ENCODE measurements around the gene MANF.
"Not testable (repeated sequence)": the region's sequence is repeated elsewhere in the genome, so short reads cannot be mapped to it uniquely, and the experiment has no call there.

Gene MANF

DNA sequence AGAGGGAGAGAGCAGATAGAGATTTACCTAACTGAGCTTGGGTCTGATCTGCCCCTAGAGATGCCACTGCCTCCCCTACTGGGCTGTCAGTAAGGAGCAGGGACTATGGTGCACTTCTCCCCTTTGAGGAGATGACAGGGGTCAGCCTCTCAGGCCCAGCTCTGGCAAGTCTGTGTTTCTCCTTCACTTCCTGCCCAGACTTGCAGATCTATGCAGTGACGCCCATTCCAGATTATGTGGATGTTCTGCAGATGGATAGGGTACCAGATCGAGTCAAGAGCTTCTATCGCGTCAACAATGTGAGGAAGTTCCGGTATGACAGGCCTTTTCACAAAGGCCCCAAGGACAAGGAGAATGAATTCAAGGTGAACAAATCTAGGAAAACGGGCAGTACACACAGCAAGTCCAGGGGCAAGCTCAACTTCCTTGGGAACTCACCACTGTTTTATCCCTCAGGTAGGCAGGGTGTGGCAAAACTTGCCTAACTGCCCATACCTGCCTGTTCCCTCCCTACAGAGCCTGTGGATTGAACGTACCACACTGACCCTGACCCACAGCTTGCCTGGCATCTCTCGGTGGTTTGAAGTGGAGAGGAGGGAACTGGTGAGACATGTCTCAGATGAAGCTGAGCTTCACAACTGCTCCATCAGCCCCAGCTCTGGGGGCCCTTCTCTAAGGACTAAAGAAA is 29.1 kb upstream of the MANF start:
- TF ChIP-seq, protein P1, sequence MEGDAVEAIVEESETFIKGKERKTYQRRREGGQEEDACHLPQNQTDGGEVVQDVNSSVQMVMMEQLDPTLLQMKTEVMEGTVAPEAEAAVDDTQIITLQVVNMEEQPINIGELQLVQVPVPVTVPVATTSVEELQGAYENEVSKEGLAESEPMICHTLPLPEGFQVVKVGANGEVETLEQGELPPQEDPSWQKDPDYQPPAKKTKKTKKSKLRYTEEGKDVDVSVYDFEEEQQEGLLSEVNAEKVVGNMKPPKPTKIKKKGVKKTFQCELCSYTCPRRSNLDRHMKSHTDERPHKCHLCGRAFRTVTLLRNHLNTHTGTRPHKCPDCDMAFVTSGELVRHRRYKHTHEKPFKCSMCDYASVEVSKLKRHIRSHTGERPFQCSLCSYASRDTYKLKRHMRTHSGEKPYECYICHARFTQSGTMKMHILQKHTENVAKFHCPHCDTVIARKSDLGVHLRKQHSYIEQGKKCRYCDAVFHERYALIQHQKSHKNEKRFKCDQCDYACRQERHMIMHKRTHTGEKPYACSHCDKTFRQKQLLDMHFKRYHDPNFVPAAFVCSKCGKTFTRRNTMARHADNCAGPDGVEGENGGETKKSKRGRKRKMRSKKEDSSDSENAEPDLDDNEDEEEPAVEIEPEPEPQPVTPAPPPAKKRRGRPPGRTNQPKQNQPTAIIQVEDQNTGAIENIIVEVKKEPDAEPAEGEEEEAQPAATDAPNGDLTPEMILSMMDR (IDR thresholded peaks at IDR 0.05; ENCODE audit: borderline replicate concordance, control extremely low read depth, extremely low read depth, insufficient read depth, missing control alignments) = no peak
- in situ Hi-C loops (cut with MboI; ENCODE audit: low sequenced_read_pairs, unreplicated experiment) = loop anchor here (25.0 kb wide), 1 partner anchor 394 kb away; no protein-coding TSS in a partner anchor
- no peak for DNase-seq (ENCODE audit: low spot score)

DNA sequence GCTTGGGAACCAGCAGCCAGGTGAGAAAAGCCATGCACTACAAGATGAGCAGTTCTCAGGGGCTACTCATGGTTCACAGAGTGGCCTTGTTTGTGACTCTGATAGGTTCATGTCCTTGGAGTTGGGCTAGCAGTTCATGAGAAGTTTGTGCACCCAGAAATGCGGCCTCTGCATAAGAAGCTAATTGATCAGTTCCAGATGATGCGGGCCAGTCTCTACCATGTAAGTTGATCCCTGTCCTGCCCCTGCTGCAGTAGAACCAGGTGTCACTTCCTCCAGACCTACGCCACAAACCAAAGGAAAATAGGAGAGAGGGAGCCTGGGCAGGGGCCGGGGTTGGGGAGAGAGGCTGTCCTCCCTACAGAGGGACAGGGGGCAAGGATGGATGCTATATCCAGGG is 27.2 kb upstream of the MANF start:
- in situ Hi-C loops (cut with MboI; ENCODE audit: low sequenced_read_pairs, unreplicated experiment) = loop anchor here (25.0 kb wide), 1 partner anchor 396 kb away; no protein-coding TSS in a partner anchor
- TF ChIP-seq, protein P1 (IDR thresholded peaks at IDR 0.05; ENCODE audit: borderline replicate concordance, control extremely low read depth, extremely low read depth, insufficient read depth, missing control alignments) = no peak
- DNase-seq (ENCODE audit: low spot score) = no peak

DNA sequence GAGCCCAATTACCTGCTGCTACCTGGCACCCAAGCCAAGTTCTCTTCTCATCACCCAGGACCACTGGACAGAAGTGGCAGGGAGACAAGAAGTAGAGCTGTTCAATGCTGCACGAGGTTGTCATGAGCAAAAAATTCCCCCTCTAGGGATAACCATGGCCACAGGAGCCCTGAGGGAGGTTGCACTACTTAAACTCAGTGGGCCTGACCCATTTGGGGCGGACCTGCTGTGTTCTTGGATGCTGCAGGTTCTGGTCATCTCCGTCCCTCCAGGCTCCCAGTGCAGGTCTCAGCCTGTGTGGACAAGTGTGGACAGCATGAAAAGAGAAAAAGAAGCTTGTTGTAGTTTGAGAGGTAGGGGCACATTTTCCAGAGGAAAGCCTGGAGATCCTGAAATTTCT is 26.1 kb upstream of the MANF start:
- in situ Hi-C loops (cut with MboI; ENCODE audit: low sequenced_read_pairs, unreplicated experiment) = loop anchor here (25.0 kb wide), 1 partner anchor 397 kb away; no protein-coding TSS in a partner anchor
- TF ChIP-seq, protein P1 (IDR thresholded peaks at IDR 0.05; ENCODE audit: borderline replicate concordance, control extremely low read depth, extremely low read depth, insufficient read depth, missing control alignments) = no peak
- no peak for DNase-seq (ENCODE audit: low spot score)

GRCh38 chr3:51360806-51361205 is 24.3 kb upstream of the MANF start:
- in situ Hi-C loops (cut with MboI; ENCODE audit: low sequenced_read_pairs, unreplicated experiment) = loop anchor here (25.0 kb wide), 1 partner anchor 399 kb away; no protein-coding TSS in a partner anchor
- no peak for DNase-seq (ENCODE audit: low spot score)
- TF ChIP-seq, protein P1 (IDR thresholded peaks at IDR 0.05; ENCODE audit: borderline replicate concordance, control extremely low read depth, extremely low read depth, insufficient read depth, missing control alignments) = no peak

- in situ Hi-C loops (cut with MboI; ENCODE audit: low sequenced_read_pairs, unreplicated experiment) = loop anchor here (25.0 kb wide), 1 partner anchor 399 kb away; no protein-coding TSS in a partner anchor
- no peak for DNase-seq (ENCODE audit: low spot score)
- TF ChIP-seq, protein P1 (IDR thresholded peaks at IDR 0.05; ENCODE audit: borderline replicate concordance, control extremely low read depth, extremely low read depth, insufficient read depth, missing control alignments) = no peak
Measured at GRCh38 chr3:51361746-51362145, 23.3 kb upstream of the MANF start.

DNA sequence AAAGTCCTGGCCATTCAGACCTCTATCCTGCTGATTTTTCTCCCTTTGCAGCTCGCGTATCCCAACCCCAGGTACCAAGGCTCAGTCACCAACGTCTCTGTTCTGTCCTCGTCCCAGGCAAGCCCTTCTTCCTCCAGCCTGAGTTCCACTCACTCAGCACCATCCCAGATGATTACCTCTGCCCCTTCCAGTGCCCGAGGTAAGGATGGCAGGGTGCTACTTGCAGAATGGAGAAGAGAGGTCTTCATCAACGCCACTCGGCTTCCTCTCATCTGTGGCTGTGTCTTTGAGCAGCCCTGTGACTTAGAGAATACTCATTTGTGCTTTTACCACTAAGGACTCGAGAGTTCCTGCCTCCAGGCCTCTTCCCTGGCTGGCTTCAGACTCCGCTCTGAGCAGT is 22.6 kb upstream of the MANF start:
- in situ Hi-C loops (cut with MboI; ENCODE audit: low sequenced_read_pairs, unreplicated experiment) = loop anchor here (25.0 kb wide), 1 partner anchor 400 kb away; no protein-coding TSS in a partner anchor
- DNase-seq (ENCODE audit: low spot score) = no peak
- TF ChIP-seq, protein P1 (IDR thresholded peaks at IDR 0.05; ENCODE audit: borderline replicate concordance, control extremely low read depth, extremely low read depth, insufficient read depth, missing control alignments) = no peak

DNA sequence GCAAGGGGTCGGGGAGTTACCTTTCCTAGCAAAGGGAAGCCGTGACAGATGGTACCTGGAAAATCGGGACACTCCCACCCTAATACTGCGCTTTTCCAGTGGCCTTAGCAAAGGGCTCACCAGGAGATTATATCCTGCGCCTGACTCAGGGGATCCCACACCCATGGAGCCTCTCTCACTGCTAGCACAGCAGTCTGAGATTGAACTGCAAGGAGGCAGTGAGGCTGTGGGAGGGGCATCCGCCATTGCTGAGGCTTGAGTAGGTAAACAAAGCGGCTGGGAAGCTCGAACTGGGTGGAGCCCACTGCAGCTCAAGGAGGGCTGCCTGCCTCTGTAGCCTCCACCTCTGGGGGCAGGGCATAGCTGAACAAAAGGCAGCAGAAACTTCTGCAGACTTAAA is 16.8 kb upstream of the MANF start:
- DNase-seq (ENCODE audit: low spot score) = not testable (repeated sequence)
- in situ Hi-C loops (cut with MboI; ENCODE audit: low sequenced_read_pairs, unreplicated experiment) = loop anchor here (25.0 kb wide), 1 partner anchor 406 kb away; no protein-coding TSS in a partner anchor

All from GM13976 (cell line).